K562 (cell line): ENCODE results near the gene CLDND1. TPM values are rescaled to one million over a fixed set of nuclear protein-coding genes. Genes with fewer than 3 reads are reported as not detected.
A peak's percentile ranks its signal among the peaks of the same experiment; 100 is the strongest.
"Not testable (repeated sequence)": the region's sequence is repeated elsewhere in the genome, so short reads cannot be mapped to it uniquely, and the experiment has no call there.

ENCODE experiments used
- ATAC-seq: fragments of 200-7000 bp; cut with Tn5 transposase; 3 replicates; pipeline ENCODE4 v1.9.1; 2020; ENCODE audit warnings: moderate library complexity
- BruUV-seq: library from RNA; stranded (reverse); fragments of 400-500 nt; replicated peaks from 2 replicates; lab custom pipeline; 2021; lab: Mats Ljungman, UMichigan
- CTCF ChIA-PET: fragments of 300-600 bp; formaldehyde crosslinking; extraction: SDS; loops from one replicate; lab custom pipeline; 2021; ENCODE audit warnings: low intra/inter-chr PET ratio; lab: Yijun Ruan, JAX
- POLR2A ChIA-PET: fragments of 300-600, 350-650 bp; sonication (Branson Sonifier 250); formaldehyde crosslinking; extraction: SDS; loops from one replicate; lab custom pipeline; 2021; ENCODE audit warnings: antibody characterized with exemption, inconsistent platforms; lab: Yijun Ruan, JAX
- DNase-seq, 4 experiments: peaks; one replicate each; pipeline versions ENCODE4 v3.0.0 to v3.0.0-alpha.2; 2011 to 2018; ENCODE audit warnings: low spot score in 3 of 4, mixed read lengths in 3 of 4; ENCODE audit errors: extremely low read depth in 1 of 4
- FAIRE-seq: peaks from 2 replicates; lab custom pipeline; 2011; peaks lifted over from hg19 to GRCh38; lab: Jason Lieb, UNC
- H2AFZ ChIP-seq: 2 replicates; pipeline ENCODE4 v1.6.0; 2011; ENCODE audit warnings: low read depth, low read length, control low read depth, inconsistent platforms
- H3K27ac ChIP-seq: fragments of 200-600 bp; 3 replicates; pipeline ENCODE4 v1.8.0; 2011; ENCODE audit warnings: low read depth, mild to moderate bottlenecking, control low read depth, inconsistent platforms, low read length, moderate library complexity, mixed read lengths; ENCODE audit errors: extremely low read depth
- H3K27me3 ChIP-seq, 2 experiments: fragments of 300-600 bp in 1 of 2; 2 replicates in 1 of 2; 3 replicates in 1 of 2; pipeline versions ENCODE4 v1.6.0 to v1.8.0; 2011; ENCODE audit warnings: inconsistent platforms in 2 of 2, low read length in 2 of 2, mild to moderate bottlenecking in 1 of 2, mixed read lengths in 1 of 2, moderate library complexity in 1 of 2; ENCODE audit not compliant: control insufficient read depth in 2 of 2, insufficient read depth in 2 of 2
- H3K36me3 ChIP-seq: fragments of 300-600 bp; 3 replicates; pipeline ENCODE4 v1.8.0; 2011; ENCODE audit warnings: mild to moderate bottlenecking, low read length, inconsistent platforms; ENCODE audit not compliant: control insufficient read depth, insufficient read depth
- H3K4me1 ChIP-seq, 2 experiments: fragments of 200-600 bp in 1 of 2; replicated peaks in 1 of 2; 2 replicates in 1 of 2; 3 replicates in 1 of 2; pipeline versions ENCODE4 v1.5.1 to v1.8.0; 2011; ENCODE audit warnings: inconsistent platforms in 2 of 2, low read length in 2 of 2, mild to moderate bottlenecking in 1 of 2, mixed read lengths in 1 of 2, moderate library complexity in 1 of 2; ENCODE audit not compliant: control insufficient read depth in 2 of 2, insufficient read depth in 2 of 2
- H3K4me2 ChIP-seq: 2 replicates; pipeline ENCODE4 v1.6.1; 2011; ENCODE audit warnings: low read length, control low read depth, inconsistent platforms, mixed read lengths; ENCODE audit not compliant: insufficient read depth
- H3K4me3 ChIP-seq: fragments of 200-600 bp; sonication (generic), shearing (Covaris generic); 2 replicates; pipeline ENCODE4 v1.5.1; 2016; ENCODE audit warnings: control low read depth, inconsistent platforms
- H3K79me2 ChIP-seq: fragments of 200-600 bp; 3 replicates; pipeline ENCODE4 v1.8.0; 2011; ENCODE audit warnings: low read length, inconsistent platforms; ENCODE audit not compliant: control insufficient read depth, insufficient read depth
- H3K9ac ChIP-seq, 2 experiments: 2 replicates each; pipeline versions ENCODE4 v1.6.0 to v1.6.1; 2011; ENCODE audit warnings: low read depth in 2 of 2, low read length in 2 of 2, control low read depth in 1 of 2, inconsistent platforms in 1 of 2, mild to moderate bottlenecking in 1 of 2, mixed read lengths in 1 of 2; ENCODE audit not compliant: insufficient read depth in 1 of 2
- H3K9me1 ChIP-seq: one replicate; pipeline ENCODE4 v1.6.0; 2011; ENCODE audit warnings: inconsistent platforms, mild to moderate bottlenecking, low read length, moderate library complexity; ENCODE audit not compliant: control insufficient read depth, insufficient read depth
- H3K9me3 ChIP-seq: replicated peaks from 2 replicates; pipeline ENCODE4 v1.5.1; 2011; ENCODE audit warnings: low read depth, low read length, inconsistent platforms; ENCODE audit not compliant: control insufficient read depth, insufficient read depth
- H4K20me1 ChIP-seq: replicated peaks from 2 replicates; pipeline ENCODE4 v1.6.1; 2011; ENCODE audit warnings: low read length, inconsistent platforms, mixed read lengths; ENCODE audit not compliant: control insufficient read depth, insufficient read depth
- ARHGAP35 ChIP-seq: fragments of 450-650 bp; IDR thresholded peaks from 2 replicates; pipeline ENCODE4 v1.6.1; 2018; ENCODE audit not compliant: partially characterized antibody
- BCOR ChIP-seq: fragments of 450-650 bp; IDR thresholded peaks from 2 replicates; pipeline ENCODE4 v1.6.1; 2016
- C11orf30 ChIP-seq: fragments of 450-650 bp; IDR thresholded peaks from 2 replicates; pipeline ENCODE4 v1.6.1; 2016; ENCODE audit warnings: low read depth, mild to moderate bottlenecking
- MEF2D ChIP-seq: conservative IDR thresholded peaks from 2 replicates; pipeline ENCODE4 v1.6.1; 2016; ENCODE audit warnings: low read depth, missing genetic modification characterization, missing compliant biosample characterization
- MTA1 ChIP-seq: fragments of 450-650 bp; IDR thresholded peaks from 2 replicates; pipeline ENCODE4 v1.6.1; 2017; ENCODE audit warnings: borderline replicate concordance
- RBM25 ChIP-seq: fragments of 200-400 bp; formaldehyde crosslinking; IDR thresholded peaks from 2 replicates; pipeline ENCODE4 v1.6.1; 2018; ENCODE audit warnings: low read length, low read depth, moderate library complexity; ENCODE audit not compliant: severe bottlenecking
- SMAD4 ChIP-seq: fragments of 250-450 bp; sonication (Bioruptor Pico); conservative IDR thresholded peaks from 2 replicates; pipeline ENCODE4 v1.8.0; 2021; ENCODE audit warnings: inconsistent platforms, mild to moderate bottlenecking, moderate library complexity
- ZNF146 ChIP-seq: IDR thresholded peaks from one replicate; pipeline ENCODE4 v1.6.1; 2018; ENCODE audit warnings: missing compliant biosample characterization; ENCODE audit not compliant: unreplicated experiment
- ZNF232 ChIP-seq: sonication (generic); formaldehyde crosslinking; IDR thresholded peaks from 2 replicates; pipeline ENCODE4 v1.8.0; 2022; ENCODE audit warnings: mild to moderate bottlenecking, missing genetic modification reagents
- ZNF239 ChIP-seq: fragments of 250-450 bp; sonication (Bioruptor Pico); IDR thresholded peaks from 2 replicates; pipeline ENCODE4 v1.4.0; 2020; ENCODE audit warnings: mild to moderate bottlenecking
- WGBS: fragments of 100-300 bp; shearing (Covaris generic); methylation state at CpG from one replicate; pipeline ENCODE4 v1.1.6; 2016; ENCODE audit warnings: low coverage, mixed read lengths; ENCODE audit not compliant: insufficient coverage; ENCODE audit errors: missing lambda C conversion rate; 5-methylcytosine and 5-hydroxymethylcytosine counted together
- in situ Hi-C: fragments of 300-500 bp; cut with MboI; formaldehyde crosslinking; loops from 4 replicates; pipeline ENCODE4 v1.15.0; 2018; ENCODE audit warnings: inconsistent platforms, mixed read lengths
- intact Hi-C: fragments of 100-400 bp; cut with micrococcal nuclease; formaldehyde crosslinking; loops from 2 replicates; pipeline ENCODE4 v1.14.2; 2022
- polyA plus RNA-seq, 8 experiments: library from polyadenylated mRNA; depleted of rRNA in 4 of 8; stranded (reverse) in 5 of 8; unstranded in 3 of 8; fragments of >200 nt; fragmentation: Nextera tagmentation in 2 of 8; fragmentation: Illumina TruSeq in 1 of 8; extraction: Ambion mirVana in 2 of 8; extraction: Trizol in 1 of 8; gene quantifications; 2 replicates each; pipeline versions ENCODE4 v1.2.1 to v1.2.3, GENCODE V29; 2011 to 2014; ENCODE audit warnings: inconsistent platforms in 1 of 8, missing spikeins in 1 of 8
- total RNA-seq, 7 experiments: library from RNA; depleted of rRNA in 6 of 7; stranded (reverse); fragments of >200 nt in 6 of 7; fragmentation: Illumina TruSeq in 2 of 7; extraction: Trizol in 2 of 7; gene quantifications; 2 replicates each; pipeline versions ENCODE4 v1.2.1 to v1.2.3, GENCODE V29; 2011 to 2021; ENCODE audit warnings: low replicate concordance in 1 of 7
- TF ChIP-seq, protein P1 (sequence below): fragments of 450-650 bp; IDR thresholded peaks from 2 replicates; pipeline ENCODE4 v1.6.1; 2016; ENCODE audit warnings: antibody characterized with exemption
- TF ChIP-seq, protein P2 (sequence below): fragments of 250-450 bp; sonication (Bioruptor Pico); IDR thresholded peaks from 2 replicates; pipeline ENCODE4 v1.8.0; 2021; ENCODE audit warnings: borderline replicate concordance, mild to moderate bottlenecking, moderate library complexity; ENCODE audit not compliant: poor library complexity, severe bottlenecking

Gene CLDND1
- total and polyA plus RNA-seq, 9 of the 15 experiments (the other 6 are each of a cell fraction or from before 2014, with no cell fraction given) = 29.2 to 141 (median 60.7) TPM

DNA sequence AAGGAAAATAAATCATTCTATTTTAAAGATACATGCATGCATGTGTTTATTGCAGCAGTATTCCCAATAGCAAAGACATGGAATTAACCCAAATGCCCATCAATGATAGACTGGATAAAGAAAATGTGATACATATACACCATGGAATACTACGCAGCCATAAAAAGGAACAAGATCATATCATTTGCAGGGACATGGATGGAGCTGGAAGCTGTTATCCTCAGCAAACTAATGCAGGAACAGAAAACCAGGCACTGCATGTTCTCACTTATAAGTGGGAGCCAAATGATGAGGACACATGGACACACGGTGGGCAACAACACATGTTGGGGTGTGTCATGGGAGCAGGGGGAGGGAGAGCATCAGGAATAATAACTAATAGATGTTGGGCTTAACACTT is 37.1 kb upstream of the CLDND1 start:
- FAIRE-seq, H3K4me3 ChIP-seq, H3K79me2 ChIP-seq, H3K36me3 ChIP-seq, H3K9ac ChIP-seq, H3K27ac ChIP-seq, H3K9me1 ChIP-seq, BruUV-seq, H3K4me2 ChIP-seq, H3K9me3 ChIP-seq, in situ Hi-C loops, H3K4me1 ChIP-seq, intact Hi-C loops, H2AFZ ChIP-seq, H3K27me3 ChIP-seq, DNase-seq, CTCF ChIA-PET, ATAC-seq, H4K20me1 ChIP-seq: not testable (repeated sequence)
- POLR2A ChIA-PET = interaction anchor here (1.0 kb wide), 1 partner anchor 14 kb away, joined by 3 read pairs; no protein-coding TSS in a partner anchor
- WGBS = 92% methylated on average over 2 of the region's 2 CpGs
- TF ChIP-seq ZNF146 (peak; percentile 84), RBM25 (peak; percentile 13), BCOR (peak; percentile 43; the same call in 1 of the 2 replicates)

DNA sequence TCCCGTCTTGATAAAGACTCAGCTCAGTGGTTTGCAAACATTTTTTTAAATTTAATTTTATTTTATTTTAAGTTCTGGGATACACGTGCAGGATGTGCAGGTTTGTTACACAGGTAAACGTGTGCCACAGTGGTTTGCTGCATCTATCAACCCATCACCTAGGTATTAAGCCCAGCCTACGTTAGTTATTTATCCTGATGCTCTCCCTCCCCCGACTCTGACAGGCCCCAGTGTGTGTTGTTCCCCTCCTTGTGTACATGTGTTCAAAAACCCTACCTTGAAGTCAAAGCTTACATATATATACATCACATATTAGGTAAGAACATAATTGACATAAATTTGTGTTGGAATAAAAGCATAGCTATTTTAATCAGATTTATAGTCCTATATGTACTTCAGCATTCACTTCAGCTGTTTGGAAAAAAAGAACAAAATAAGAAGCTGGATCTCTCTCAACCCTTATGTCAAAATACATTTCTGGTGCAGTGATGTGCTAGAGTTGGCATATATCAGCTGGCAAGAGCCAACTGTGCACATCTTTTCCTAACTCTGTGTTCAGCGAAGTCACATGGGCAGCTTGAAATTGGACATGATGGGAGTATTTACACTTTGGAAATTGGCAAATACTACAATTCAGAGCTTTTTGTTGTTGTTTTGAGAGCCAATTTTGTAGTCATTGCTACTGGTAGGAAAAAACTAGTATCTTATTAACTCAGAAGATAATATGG is 35.6 kb upstream of the CLDND1 start:
- no peak for DNase-seq
- no peak overlapping the region for H3K4me2 ChIP-seq
- no peak overlapping the region for H3K4me3 ChIP-seq
- in situ Hi-C loops = no loop called here
- no peaks in the 10 kb centered on the region for H3K27me3 ChIP-seq
- no peaks in the 10 kb centered on the region for H3K9me3 ChIP-seq
- no peak for FAIRE-seq
- H3K9me1 ChIP-seq = no peaks in the 10 kb centered on the region
- ATAC-seq = no peak
- TF ChIP-seq C11orf30 (no peak), ARHGAP35 (no peak), MTA1 (no peak), SMAD4 (no peak), ZNF232 (CRISPR knock-in tag) (no peak), ZNF239 (no peak), MEF2D (tag) (no peak)
- TF ChIP-seq, protein P1, sequence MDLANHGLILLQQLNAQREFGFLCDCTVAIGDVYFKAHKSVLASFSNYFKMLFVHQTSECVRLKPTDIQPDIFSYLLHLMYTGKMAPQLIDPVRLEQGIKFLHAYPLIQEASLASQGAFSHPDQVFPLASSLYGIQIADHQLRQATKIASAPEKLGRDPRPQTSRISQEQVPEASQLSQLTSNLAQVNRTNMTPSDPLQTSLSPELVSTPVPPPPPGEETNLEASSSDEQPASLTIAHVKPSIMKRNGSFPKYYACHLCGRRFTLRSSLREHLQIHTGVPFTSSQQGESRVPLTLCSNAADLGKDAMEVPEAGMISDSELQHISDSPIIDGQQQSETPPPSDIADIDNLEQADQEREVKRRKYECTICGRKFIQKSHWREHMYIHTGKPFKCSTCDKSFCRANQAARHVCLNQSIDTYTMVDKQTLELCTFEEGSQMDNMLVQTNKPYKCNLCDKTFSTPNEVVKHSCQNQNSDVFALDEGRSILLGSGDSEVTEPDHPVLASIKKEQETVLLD = no peak
- TF ChIP-seq, protein P2, sequence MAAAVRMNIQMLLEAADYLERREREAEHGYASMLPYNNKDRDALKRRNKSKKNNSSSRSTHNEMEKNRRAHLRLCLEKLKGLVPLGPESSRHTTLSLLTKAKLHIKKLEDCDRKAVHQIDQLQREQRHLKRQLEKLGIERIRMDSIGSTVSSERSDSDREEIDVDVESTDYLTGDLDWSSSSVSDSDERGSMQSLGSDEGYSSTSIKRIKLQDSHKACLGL (CRISPR knock-in tag) = no peak
- no TSS peak for BruUV-seq
- H3K36me3 ChIP-seq = no peaks in the 10 kb centered on the region; the same call in 2 of the 3 replicates
- 25% methylated on average over 6 of the region's 6 CpGs for WGBS
- ChIA-PET CTCF (no interaction called here), POLR2A (no interaction called here)
- H3K9ac ChIP-seq = no peak overlapping the region
- intact Hi-C loops = no loop called here
- H3K79me2 ChIP-seq = no peaks in the 10 kb centered on the region
- H2AFZ ChIP-seq = no peak overlapping the region
- H4K20me1 ChIP-seq = no peaks in the 10 kb centered on the region
- no peak overlapping the region for H3K27ac ChIP-seq
- H3K4me1 ChIP-seq = peaks cover 0 to 14% of the 10 kb centered on the region in 2 experiments
